ENCODE results near the gene ACTR3C.

ACTR3C gene

GRCh38 chr7:150357771-150358427 is 34.6 kb upstream of the ACTR3C start:
- peaks cover 11% of the 10 kb centered on the region for H3K4me1 ChIP-seq (ENCODE audit: control insufficient read depth, insufficient read depth, low read length)
- H3K36me3 ChIP-seq (ENCODE audit: control insufficient read depth, insufficient read depth, low read length): no peaks in the 10 kb centered on the region
- H3K9ac ChIP-seq (ENCODE audit: low read depth, low read length): no peak overlapping the region
- no peaks in the 10 kb centered on the region for H3K9me3 ChIP-seq (ENCODE audit: control insufficient read depth, insufficient read depth, low read length)
- no peak overlapping the region for H3K4me3 ChIP-seq (ENCODE audit: low read depth, low read length)
- H3K27me3 ChIP-seq (ENCODE audit: control insufficient read depth, insufficient read depth, low read length): no peaks in the 10 kb centered on the region

- Histone ChIP-seq H3K9ac (ENCODE audit: low read depth, low read length) (no peak overlapping the region), H3K4me1 (ENCODE audit: control insufficient read depth, insufficient read depth, low read length) (peaks cover 10% of the 10 kb centered on the region), H3K36me3 (ENCODE audit: control insufficient read depth, insufficient read depth, low read length) (no peaks in the 10 kb centered on the region), H3K27me3 (ENCODE audit: control insufficient read depth, insufficient read depth, low read length) (no peaks in the 10 kb centered on the region), H3K4me3 (ENCODE audit: low read depth, low read length) (no peak overlapping the region), H3K9me3 (ENCODE audit: control insufficient read depth, insufficient read depth, low read length) (no peaks in the 10 kb centered on the region)
These were observed 33.9 kb upstream of the ACTR3C start for GRCh38 chr7:150357270-150357669.

- Histone ChIP-seq H3K9me3 (ENCODE audit: control insufficient read depth, insufficient read depth, low read length) (no peaks in the 10 kb centered on the region), H3K9ac (ENCODE audit: low read depth, low read length) (no peak overlapping the region), H3K4me3 (ENCODE audit: low read depth, low read length) (no peak overlapping the region), H3K36me3 (ENCODE audit: control insufficient read depth, insufficient read depth, low read length) (no peaks in the 10 kb centered on the region), H3K4me1 (ENCODE audit: control insufficient read depth, insufficient read depth, low read length) (peaks cover 3% of the 10 kb centered on the region), H3K27me3 (ENCODE audit: control insufficient read depth, insufficient read depth, low read length) (no peaks in the 10 kb centered on the region)
These were observed 33.0 kb upstream of the ACTR3C start for GRCh38 chr7:150356265-150356897.

GRCh38 chr7:150355666-150356059 is 32.3 kb upstream of the ACTR3C start:
- Histone ChIP-seq H3K36me3 (ENCODE audit: control insufficient read depth, insufficient read depth, low read length) (no peaks in the 10 kb centered on the region), H3K4me3 (ENCODE audit: low read depth, low read length) (no peak overlapping the region), H3K27me3 (ENCODE audit: control insufficient read depth, insufficient read depth, low read length) (no peaks in the 10 kb centered on the region), H3K9me3 (ENCODE audit: control insufficient read depth, insufficient read depth, low read length) (no peaks in the 10 kb centered on the region), H3K9ac (ENCODE audit: low read depth, low read length) (no peak overlapping the region), H3K4me1 (ENCODE audit: control insufficient read depth, insufficient read depth, low read length) (peaks cover 3% of the 10 kb centered on the region)

DNA sequence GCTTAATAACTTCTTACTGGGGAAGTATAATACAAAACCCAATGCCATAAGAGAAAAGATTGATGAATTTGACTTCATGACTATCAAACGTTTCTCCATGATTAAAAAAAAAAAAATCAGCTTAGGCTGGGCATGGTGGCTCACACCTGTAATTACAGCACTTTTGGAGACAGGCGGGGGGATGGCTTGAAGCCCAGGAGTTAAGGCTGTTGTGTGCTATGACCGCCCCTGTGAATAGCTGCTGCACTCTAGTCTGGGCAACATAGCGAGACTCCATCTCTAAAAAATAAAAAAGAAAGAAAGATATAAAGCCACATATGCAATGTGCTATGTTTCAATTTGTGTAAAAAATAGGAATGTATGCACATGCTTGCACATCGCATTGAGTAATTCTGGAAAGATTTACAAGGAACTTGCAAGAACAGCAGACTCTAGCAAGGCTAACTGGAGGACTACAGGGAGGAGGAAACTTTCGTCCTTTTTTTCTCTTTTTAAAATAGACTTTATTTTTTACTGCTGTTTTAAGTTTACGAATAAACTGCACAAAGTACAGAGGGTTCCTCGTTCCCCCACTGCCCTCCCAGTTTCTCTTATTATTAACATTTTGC is 28.3 kb upstream of the ACTR3C start:
- Histone ChIP-seq H3K36me3 (ENCODE audit: control insufficient read depth, insufficient read depth, low read length) (no peaks in the 10 kb centered on the region), H3K9me3 (ENCODE audit: control insufficient read depth, insufficient read depth, low read length) (no peaks in the 10 kb centered on the region), H3K9ac (ENCODE audit: low read depth, low read length) (no peak overlapping the region), H3K27me3 (ENCODE audit: control insufficient read depth, insufficient read depth, low read length) (peaks cover 2% of the 10 kb centered on the region), H3K4me3 (ENCODE audit: low read depth, low read length) (no peak overlapping the region), H3K4me1 (ENCODE audit: control insufficient read depth, insufficient read depth, low read length) (no peaks in the 10 kb centered on the region)

DNA sequence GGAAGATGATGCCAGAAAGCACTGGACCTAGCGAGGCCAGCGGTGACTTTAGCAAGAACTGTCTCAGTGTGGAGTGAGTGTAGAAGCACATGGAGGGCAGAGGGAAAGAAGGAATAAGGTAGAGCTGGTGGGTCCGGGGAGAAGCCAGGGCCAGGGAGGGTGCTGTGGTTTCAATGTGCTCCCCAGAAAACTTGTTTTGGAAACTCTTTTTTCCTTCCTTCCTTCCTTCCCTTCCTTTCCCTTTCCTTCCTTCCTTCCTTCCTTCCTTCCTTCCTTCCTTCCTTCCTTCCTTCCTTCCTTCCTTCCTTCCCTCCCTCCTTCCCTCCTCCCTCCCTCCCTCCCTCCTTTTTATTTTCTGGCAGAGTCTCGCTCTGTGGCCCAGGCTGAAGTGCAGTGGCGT is 23.6 kb upstream of the ACTR3C start:
- no peaks in the 10 kb centered on the region for H3K36me3 ChIP-seq (ENCODE audit: control insufficient read depth, insufficient read depth, low read length)
- no peaks in the 10 kb centered on the region for H3K9me3 ChIP-seq (ENCODE audit: control insufficient read depth, insufficient read depth, low read length)
- no peak overlapping the region for H3K4me3 ChIP-seq (ENCODE audit: low read depth, low read length)
- peaks cover 18% of the 10 kb centered on the region for H3K4me1 ChIP-seq (ENCODE audit: control insufficient read depth, insufficient read depth, low read length)
- no peak overlapping the region for H3K9ac ChIP-seq (ENCODE audit: low read depth, low read length)
- H3K27me3 ChIP-seq (ENCODE audit: control insufficient read depth, insufficient read depth, low read length): peaks cover 29% of the 10 kb centered on the region

GRCh38 chr7:150345012-150345411 is 21.7 kb upstream of the ACTR3C start:
- no peaks in the 10 kb centered on the region for H3K9me3 ChIP-seq (ENCODE audit: control insufficient read depth, insufficient read depth, low read length)
- H3K9ac ChIP-seq (ENCODE audit: low read depth, low read length): no peak overlapping the region
- H3K4me1 ChIP-seq (ENCODE audit: control insufficient read depth, insufficient read depth, low read length): peaks cover 20% of the 10 kb centered on the region

GRCh38 chr7:150344299-150344698 is 21.0 kb upstream of the ACTR3C start:
- no peak overlapping the region for H3K4me3 ChIP-seq (ENCODE audit: low read depth, low read length)
- peaks cover 24% of the 10 kb centered on the region for H3K4me1 ChIP-seq (ENCODE audit: control insufficient read depth, insufficient read depth, low read length)
- no peak overlapping the region for H3K9ac ChIP-seq (ENCODE audit: low read depth, low read length)
- peaks cover 33% of the 10 kb centered on the region for H3K27me3 ChIP-seq (ENCODE audit: control insufficient read depth, insufficient read depth, low read length)
- peaks cover 3% of the 10 kb centered on the region for H3K36me3 ChIP-seq (ENCODE audit: control insufficient read depth, insufficient read depth, low read length)
- no peaks in the 10 kb centered on the region for H3K9me3 ChIP-seq (ENCODE audit: control insufficient read depth, insufficient read depth, low read length)

More at GRCh38 chr7:150345012-150345411, 21.7 kb upstream of the ACTR3C start:
- no peak overlapping the region for H3K4me3 ChIP-seq (ENCODE audit: low read depth, low read length)
- H3K36me3 ChIP-seq (ENCODE audit: control insufficient read depth, insufficient read depth, low read length): no peaks in the 10 kb centered on the region
- peaks cover 33% of the 10 kb centered on the region for H3K27me3 ChIP-seq (ENCODE audit: control insufficient read depth, insufficient read depth, low read length)

- peaks cover 12% of the 10 kb centered on the region for H3K36me3 ChIP-seq (ENCODE audit: control insufficient read depth, insufficient read depth, low read length)
- H3K9ac ChIP-seq (ENCODE audit: low read depth, low read length): no peak overlapping the region
- no peak overlapping the region for H3K4me3 ChIP-seq (ENCODE audit: low read depth, low read length)
- peaks cover 24% of the 10 kb centered on the region for H3K4me1 ChIP-seq (ENCODE audit: control insufficient read depth, insufficient read depth, low read length)
- no peaks in the 10 kb centered on the region for H3K9me3 ChIP-seq (ENCODE audit: control insufficient read depth, insufficient read depth, low read length)
- peaks cover 33% of the 10 kb centered on the region for H3K27me3 ChIP-seq (ENCODE audit: control insufficient read depth, insufficient read depth, low read length)
These were observed 19.9 kb upstream of the ACTR3C start for GRCh38 chr7:150343225-150343624.

GRCh38 chr7:150342121-150342408 is 18.7 kb upstream of the ACTR3C start:
- peaks cover 33% of the 10 kb centered on the region for H3K27me3 ChIP-seq (ENCODE audit: control insufficient read depth, insufficient read depth, low read length)
- no peaks in the 10 kb centered on the region for H3K9me3 ChIP-seq (ENCODE audit: control insufficient read depth, insufficient read depth, low read length)
- H3K4me1 ChIP-seq (ENCODE audit: control insufficient read depth, insufficient read depth, low read length): peaks cover 24% of the 10 kb centered on the region
- peaks cover 23% of the 10 kb centered on the region for H3K36me3 ChIP-seq (ENCODE audit: control insufficient read depth, insufficient read depth, low read length)
- H3K9ac ChIP-seq (ENCODE audit: low read depth, low read length): no peak overlapping the region
- peak overlapping the region; percentile 36 for H3K4me3 ChIP-seq (ENCODE audit: low read depth, low read length)

GRCh38 chr7:150341263-150342120 is 18.1 kb upstream of the ACTR3C start, which contains the start of gene RARRES2:
RARRES2 (minus strand) TSS chr7:150341629; CDS start chr7:150340609, 1,020 bp downstream.
- H3K27me3 ChIP-seq (ENCODE audit: control insufficient read depth, insufficient read depth, low read length): peaks cover 30% of the 10 kb centered on the region
- H3K4me3 ChIP-seq (ENCODE audit: low read depth, low read length): peak within 1 kb of the TSS; percentile 78
- peaks cover 24% of the 10 kb centered on the region for H3K4me1 ChIP-seq (ENCODE audit: control insufficient read depth, insufficient read depth, low read length)
- peaks cover 28% of the 10 kb centered on the region for H3K36me3 ChIP-seq (ENCODE audit: control insufficient read depth, insufficient read depth, low read length)
- H3K9me3 ChIP-seq (ENCODE audit: control insufficient read depth, insufficient read depth, low read length): no peaks in the 10 kb centered on the region
- H3K9ac ChIP-seq (ENCODE audit: low read depth, low read length): peak within 1 kb of the TSS; percentile 65
